Peyer's patch (tissue), 4 donors: ENCODE results near the gene KITLG. TPM values are rescaled to one million over a fixed set of nuclear protein-coding genes. Genes with fewer than 3 reads are reported as not detected.
A peak's percentile ranks its signal among the peaks of the same experiment; 100 is the strongest.

Experiments
- DNase-seq, 3 donors: peaks; one replicate each; pipeline ENCODE4 v3.0.0-alpha.2; 2017 to 2019
- H3K27ac ChIP-seq, 4 donors: fragments of 200-600 bp; sonication (generic); one replicate each; pipeline ENCODE4 v1.5.1; 2016 to 2019
- H3K27me3 ChIP-seq, 2 donors: fragments of 200-600 bp; sonication (generic); one replicate each; pipeline ENCODE4 v1.5.1; 2019
- H3K36me3 ChIP-seq, 3 donors: fragments of 200-600 bp; sonication (generic); one replicate each; pipeline ENCODE4 v1.5.1; 2016 to 2019
- H3K4me1 ChIP-seq, 4 donors: fragments of 200-600 bp; sonication (generic); one replicate each; pipeline ENCODE4 v1.5.1; 2016 to 2019
- H3K4me3 ChIP-seq, 4 donors: fragments of 200-600 bp; sonication (generic); 1 replicate in 3 of 4; 2 replicates in 1 of 4; pipeline ENCODE4 v1.5.1; 2016 to 2019; ENCODE audit warnings: mild to moderate bottlenecking in 1 of 4
- H3K9me3 ChIP-seq, 4 donors: fragments of 200-600 bp; sonication (generic); one replicate each; pipeline ENCODE4 v1.5.1; 2016 to 2019; ENCODE audit warnings: mild to moderate bottlenecking in 1 of 4
- POLR2A ChIP-seq, 2 donors: fragments of 450-650 bp; IDR thresholded peaks; one replicate each; pipeline ENCODE4 v1.5.1; 2017; ENCODE audit warnings: antibody characterized with exemption in 2 of 2, mild to moderate bottlenecking in 2 of 2, moderate library complexity in 2 of 2
- total RNA-seq, 4 donors: library from RNA; depleted of rRNA; stranded (reverse); fragments of >200 nt; gene quantifications; one replicate each; pipeline ENCODE4 v1.1.0, GENCODE V29; 2016
- TF ChIP-seq, protein P1 (sequence below), 6 experiments: fragments of 450-650 bp in 4 of 6; fragments of 200-600 bp in 2 of 6; sonication (generic) in 1 of 6; IDR thresholded peaks; one replicate each; pipeline ENCODE4 v1.5.1; 2017 to 2019; ENCODE audit warnings: antibody characterized with exemption in 6 of 6, mild to moderate bottlenecking in 3 of 6, moderate library complexity in 1 of 6

Gene KITLG
- total RNA-seq, 4 donors from 2014 or later, result 5.2 to 29.7 (median 9.3) TPM

DNA sequence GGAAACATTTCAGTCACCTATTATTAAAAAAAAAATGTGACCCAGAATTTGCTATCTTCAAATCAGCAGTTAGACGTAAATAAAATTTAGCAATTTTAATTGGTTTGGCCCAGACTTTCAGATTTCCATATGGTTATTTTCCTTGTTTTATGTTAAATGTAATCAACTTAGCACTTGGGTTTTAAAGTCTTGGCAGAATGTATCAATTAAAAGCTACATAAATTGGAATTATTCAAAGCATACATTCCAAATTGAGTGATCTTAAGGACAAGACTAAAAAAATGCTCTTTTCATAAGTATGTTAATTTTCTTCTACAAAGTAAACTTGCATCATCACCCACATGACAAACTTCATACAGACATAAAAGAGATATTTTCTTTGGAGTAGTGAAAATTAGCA lies 3.4 kb downstream of the KITLG start:
- peaks cover 0 to 20% (median 0%) of the 10 kb centered on the region in 4 donors for H3K4me1 ChIP-seq
- no peak for DNase-seq
- TF ChIP-seq POLR2A (IDR thresholded peaks at IDR 0.05), result no peak
- TF ChIP-seq, protein P1, sequence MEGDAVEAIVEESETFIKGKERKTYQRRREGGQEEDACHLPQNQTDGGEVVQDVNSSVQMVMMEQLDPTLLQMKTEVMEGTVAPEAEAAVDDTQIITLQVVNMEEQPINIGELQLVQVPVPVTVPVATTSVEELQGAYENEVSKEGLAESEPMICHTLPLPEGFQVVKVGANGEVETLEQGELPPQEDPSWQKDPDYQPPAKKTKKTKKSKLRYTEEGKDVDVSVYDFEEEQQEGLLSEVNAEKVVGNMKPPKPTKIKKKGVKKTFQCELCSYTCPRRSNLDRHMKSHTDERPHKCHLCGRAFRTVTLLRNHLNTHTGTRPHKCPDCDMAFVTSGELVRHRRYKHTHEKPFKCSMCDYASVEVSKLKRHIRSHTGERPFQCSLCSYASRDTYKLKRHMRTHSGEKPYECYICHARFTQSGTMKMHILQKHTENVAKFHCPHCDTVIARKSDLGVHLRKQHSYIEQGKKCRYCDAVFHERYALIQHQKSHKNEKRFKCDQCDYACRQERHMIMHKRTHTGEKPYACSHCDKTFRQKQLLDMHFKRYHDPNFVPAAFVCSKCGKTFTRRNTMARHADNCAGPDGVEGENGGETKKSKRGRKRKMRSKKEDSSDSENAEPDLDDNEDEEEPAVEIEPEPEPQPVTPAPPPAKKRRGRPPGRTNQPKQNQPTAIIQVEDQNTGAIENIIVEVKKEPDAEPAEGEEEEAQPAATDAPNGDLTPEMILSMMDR (IDR thresholded peaks at IDR 0.05), result no peak
- peak overlapping the region in 1 of 4 donors; percentile 29 for H3K27ac ChIP-seq
- no peaks in the 10 kb centered on the region for H3K9me3 ChIP-seq
- H3K36me3 ChIP-seq, result no peaks in the 10 kb centered on the region
- peak overlapping the region in 1 of 4 donors; percentile 77 for H3K4me3 ChIP-seq
- H3K27me3 ChIP-seq, result no peaks in the 10 kb centered on the region

DNA sequence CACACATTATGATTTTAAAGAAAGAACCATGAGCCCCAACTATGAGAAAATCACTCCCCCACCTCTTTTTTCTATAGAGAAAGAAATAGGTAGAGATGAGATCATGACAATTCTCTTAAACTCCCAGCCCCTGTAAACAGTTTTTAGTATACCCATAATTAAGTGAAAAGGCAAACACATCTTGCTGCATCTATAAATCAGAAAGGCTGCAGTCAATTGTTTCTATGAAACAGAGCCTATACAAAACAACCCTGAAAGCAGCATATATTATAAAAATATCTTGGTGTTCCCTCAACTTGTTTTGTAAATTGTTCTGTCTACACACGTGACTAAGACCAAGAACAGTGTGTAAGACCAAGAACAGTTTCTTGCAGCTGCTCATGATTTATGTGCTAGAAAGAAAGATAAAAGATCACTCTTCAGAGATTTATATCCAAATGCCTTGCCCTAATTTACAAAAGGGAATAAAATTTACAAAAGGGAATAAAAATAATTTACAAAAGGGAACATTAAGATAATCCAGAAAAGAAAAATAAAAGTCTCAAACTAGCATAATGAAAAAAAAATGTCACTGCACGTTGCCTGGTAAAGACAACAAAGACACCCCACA lies 4.8 kb downstream of the KITLG start:
- H3K4me1 ChIP-seq, result peaks cover 0 to 20% (median 0%) of the 10 kb centered on the region in 4 donors
- H3K4me3 ChIP-seq, result no peak overlapping the region
- H3K9me3 ChIP-seq, result no peaks in the 10 kb centered on the region
- no peaks in the 10 kb centered on the region for H3K36me3 ChIP-seq
- DNase-seq, result no peak
- no peak overlapping the region for H3K27ac ChIP-seq
- TF ChIP-seq, protein P1 (IDR thresholded peaks at IDR 0.05), result no peak
- no peak for TF ChIP-seq POLR2A (IDR thresholded peaks at IDR 0.05)
- H3K27me3 ChIP-seq, result no peaks in the 10 kb centered on the region

DNA sequence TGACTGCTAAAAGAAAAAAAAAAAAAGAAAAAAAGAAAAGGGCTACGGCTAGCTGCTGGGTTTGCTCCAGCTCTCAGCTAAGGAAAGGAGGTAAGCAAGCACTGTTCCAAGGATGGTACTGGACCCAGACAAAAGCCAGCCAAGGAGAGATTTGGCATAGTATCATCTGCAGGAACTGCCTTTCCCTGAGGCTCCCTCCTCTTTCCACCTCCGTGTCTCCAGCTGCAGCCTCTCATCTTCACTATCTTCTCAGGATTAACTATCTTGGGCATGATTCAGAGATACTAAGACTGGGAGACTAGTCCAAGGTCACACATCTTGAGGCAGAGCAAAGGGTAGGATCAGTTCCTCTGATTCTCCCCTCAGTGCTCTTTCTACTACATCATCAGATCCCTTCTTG lies 6.0 kb downstream of the KITLG start:
- no peak for TF ChIP-seq POLR2A (IDR thresholded peaks at IDR 0.05)
- TF ChIP-seq, protein P1 (IDR thresholded peaks at IDR 0.05), result no peak
- no peaks in the 10 kb centered on the region for H3K9me3 ChIP-seq
- no peaks in the 10 kb centered on the region for H3K27me3 ChIP-seq
- no peak overlapping the region for H3K4me3 ChIP-seq
- H3K4me1 ChIP-seq, result peaks cover 0 to 23% (median 0%) of the 10 kb centered on the region in 4 donors
- H3K27ac ChIP-seq, result peak overlapping the region in 1 of 4 donors; percentile 35
- no peaks in the 10 kb centered on the region for H3K36me3 ChIP-seq
- no peak for DNase-seq

DNA sequence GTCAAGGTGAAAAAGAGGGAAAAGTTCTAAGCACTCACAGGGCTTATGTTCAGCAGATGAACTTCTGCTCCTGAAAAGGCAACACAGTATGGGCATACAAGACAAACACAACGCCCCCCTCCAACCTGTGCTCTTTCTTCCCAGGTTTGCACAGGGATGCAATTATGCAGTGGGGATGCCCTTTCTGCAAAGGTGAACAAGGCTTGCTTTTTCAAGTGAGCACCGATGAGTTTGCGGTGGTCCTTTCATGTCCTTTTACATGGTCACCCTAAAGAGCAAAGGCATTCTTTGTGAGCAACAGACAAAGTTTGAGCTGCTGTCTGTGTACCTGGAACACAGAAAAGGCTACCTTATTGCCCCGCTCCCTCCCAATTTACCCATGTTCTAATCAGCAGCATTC lies 6.7 kb downstream of the KITLG start:
- H3K27ac ChIP-seq, result peak overlapping the region in 1 of 4 donors; percentile 14
- no peaks in the 10 kb centered on the region for H3K9me3 ChIP-seq
- H3K4me1 ChIP-seq, result peaks cover 0 to 23% (median 0%) of the 10 kb centered on the region in 4 donors

DNA sequence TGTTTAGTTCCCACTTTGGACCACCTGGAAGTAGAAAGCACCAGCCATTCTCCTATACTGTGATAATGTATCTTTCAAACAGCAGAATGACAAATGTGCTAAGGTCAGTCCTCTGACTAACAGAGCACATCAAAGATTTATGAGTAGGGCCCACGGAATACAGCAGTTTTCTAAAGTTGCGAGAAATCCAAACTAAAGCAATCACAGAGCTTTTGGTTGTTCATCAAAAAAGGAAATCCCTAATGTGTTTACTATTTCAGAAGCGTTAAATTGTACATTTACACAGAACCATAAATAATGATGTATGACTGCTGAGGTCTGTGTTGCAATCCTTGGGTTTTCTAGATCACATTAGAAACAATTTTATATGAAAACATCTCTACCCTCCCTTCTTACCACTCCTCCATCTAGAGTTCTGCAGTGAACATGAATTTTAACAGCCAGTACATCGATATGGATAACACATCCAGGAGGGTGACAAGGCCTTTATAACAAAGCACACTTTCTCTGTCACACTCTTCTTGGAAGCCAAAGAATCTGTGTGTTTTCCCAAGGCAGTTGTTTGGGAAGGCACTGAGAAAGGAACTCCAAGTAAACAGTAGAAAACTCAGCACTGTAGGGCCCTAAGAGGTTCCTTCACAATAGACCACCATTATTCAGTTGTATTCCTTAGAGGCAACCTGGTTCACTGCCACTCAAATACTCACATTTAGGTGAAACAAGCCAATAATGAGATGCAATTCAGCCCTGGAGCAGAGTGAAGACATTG lies 7.3 kb downstream of the KITLG start:
- DNase-seq, result no peak
- TF ChIP-seq, protein P1 (IDR thresholded peaks at IDR 0.05), result no peak
- TF ChIP-seq POLR2A (IDR thresholded peaks at IDR 0.05), result no peak
- no peaks in the 10 kb centered on the region for H3K36me3 ChIP-seq
- no peaks in the 10 kb centered on the region for H3K27me3 ChIP-seq
- no peak overlapping the region for H3K4me3 ChIP-seq
- H3K4me1 ChIP-seq, result peaks cover 0 to 16% (median 0%) of the 10 kb centered on the region in 4 donors
- H3K27ac ChIP-seq, result peak overlapping the region in 2 of 4 donors; percentile 6 to 14
- no peaks in the 10 kb centered on the region for H3K9me3 ChIP-seq

More for the DNA sequence above, 6.7 kb downstream of the KITLG start:
- Histone ChIP-seq H3K27me3 (no peaks in the 10 kb centered on the region), H3K4me3 (no peak overlapping the region), H3K36me3 (no peaks in the 10 kb centered on the region)
- DNase-seq, result no peak
- no peak for TF ChIP-seq POLR2A (IDR thresholded peaks at IDR 0.05)
- TF ChIP-seq, protein P1 (IDR thresholded peaks at IDR 0.05), result no peak
